Esophagus muscularis mucosa (tissue), 4 donors: ENCODE measurements around the gene KNG1. TPM values are rescaled to one million over a fixed set of nuclear protein-coding genes. Genes with fewer than 3 reads are reported as not detected.

Experiments used
- DNase-seq: peaks from one replicate; pipeline ENCODE4 v3.0.0-alpha.2; 2017; ENCODE audit errors: extremely low spot score
- H3K27ac ChIP-seq, 4 donors: fragments of 200-600 bp; sonication (generic); replicated peaks in 1 of 4; 1 replicate in 3 of 4; 2 replicates in 1 of 4; pipeline ENCODE4 v1.5.1; 2016 to 2019; ENCODE audit warnings: mild to moderate bottlenecking in 1 of 4
- H3K27me3 ChIP-seq, 4 donors: fragments of 200-600 bp; sonication (generic); one replicate each; pipeline versions ENCODE4 v1.5.1 to v1.6.0; 2016 to 2019
- H3K36me3 ChIP-seq, 4 donors: fragments of 200-600 bp; sonication (generic); one replicate each; pipeline ENCODE4 v1.5.1; 2016 to 2019
- H3K4me1 ChIP-seq, 4 donors: fragments of 200-600 bp; sonication (generic); one replicate each; pipeline ENCODE4 v1.5.1; 2016 to 2019
- H3K4me3 ChIP-seq, 4 donors: fragments of 200-600 bp; sonication (generic); 1 replicate in 2 of 4; 2 replicates in 2 of 4; pipeline ENCODE4 v1.5.1; 2016 to 2019; ENCODE audit warnings: mild to moderate bottlenecking in 4 of 4, moderate library complexity in 1 of 4
- H3K9me3 ChIP-seq, 4 donors: fragments of 200-600 bp; sonication (generic); 1 replicate in 3 of 4; 2 replicates in 1 of 4; pipeline ENCODE4 v1.5.1; 2016 to 2019
- CTCF ChIP-seq, 3 experiments: fragments of 200-600 bp in 2 of 3; fragments of 450-650 bp in 1 of 3; sonication (generic) in 2 of 3; IDR thresholded peaks; one replicate each; pipeline ENCODE4 v1.5.1; 2017 to 2019; ENCODE audit warnings: antibody characterized with exemption in 3 of 3, mild to moderate bottlenecking in 2 of 3, moderate library complexity in 1 of 3
- EP300 ChIP-seq: sonication (generic); formaldehyde crosslinking; IDR thresholded peaks from one replicate; pipeline ENCODE4 v1.6.1; 2017; ENCODE audit warnings: antibody characterized with exemption
- POLR2A ChIP-seq: fragments of 450-650 bp; IDR thresholded peaks from one replicate; pipeline ENCODE4 v1.6.1; 2017; ENCODE audit warnings: antibody characterized with exemption, moderate library complexity, mild to moderate bottlenecking, low read depth
- POLR2AphosphoS5 ChIP-seq, 2 donors: sonication (generic); formaldehyde crosslinking; IDR thresholded peaks; one replicate each; pipeline ENCODE4 v1.6.1; 2017; ENCODE audit warnings: antibody characterized with exemption in 2 of 2
- WGBS: methylation state at CpG from one replicate; pipeline ENCODE4 v1.1.5; 2018; 5-methylcytosine and 5-hydroxymethylcytosine counted together
- intact Hi-C: fragments of 100-400 bp; cut with DNase I; formaldehyde crosslinking; loops from one replicate; pipeline ENCODE4 v1.15.1; 2023
- total RNA-seq, 4 donors: library from RNA; depleted of rRNA; stranded (reverse); fragments of >200 nt; gene quantifications; one replicate each; pipeline versions ENCODE4 v1.1.0 to v1.2.1, GENCODE V29; 2016

The KNG1 gene
- total RNA-seq, 4 donors from 2014 or later = not detected

GRCh38 chr3:186671051-186671450 is 46.1 kb upstream of the KNG1 start:
- peaks cover 0 to 24% (median 0%) of the 10 kb centered on the region in 4 donors for H3K27me3 ChIP-seq
- no peak overlapping the region for H3K27ac ChIP-seq
- no peaks in the 10 kb centered on the region for H3K4me1 ChIP-seq
- H3K36me3 ChIP-seq = no peaks in the 10 kb centered on the region
- 82% methylated on average over 3 of the region's 3 CpGs for WGBS
- H3K9me3 ChIP-seq = no peaks in the 10 kb centered on the region
- TF ChIP-seq EP300 (no peak), POLR2AphosphoS5 (IDR thresholded peaks at IDR 0.05) (no peak), POLR2A (no peak), CTCF (IDR thresholded peaks at IDR 0.05) (no peak)
- no peak overlapping the region for H3K4me3 ChIP-seq
- DNase-seq = no peak
- intact Hi-C loops = no loop called here

GRCh38 chr3:186678604-186679003 is 38.6 kb upstream of the KNG1 start:
- DNase-seq = no peak
- TF ChIP-seq CTCF (IDR thresholded peaks at IDR 0.05) (no peak), EP300 (no peak), POLR2A (no peak), POLR2AphosphoS5 (IDR thresholded peaks at IDR 0.05) (no peak)
- no peak overlapping the region for H3K4me3 ChIP-seq
- peaks cover 0 to 27% (median 0%) of the 10 kb centered on the region in 4 donors for H3K27me3 ChIP-seq
- H3K36me3 ChIP-seq = no peaks in the 10 kb centered on the region
- H3K27ac ChIP-seq = no peak overlapping the region
- intact Hi-C loops = no loop called here
- H3K4me1 ChIP-seq = no peaks in the 10 kb centered on the region
- H3K9me3 ChIP-seq = no peaks in the 10 kb centered on the region

- no peak for TF ChIP-seq POLR2A
- TF ChIP-seq EP300 = no peak
- TF ChIP-seq CTCF (IDR thresholded peaks at IDR 0.05) = no peak
- no peak for TF ChIP-seq POLR2AphosphoS5 (IDR thresholded peaks at IDR 0.05)
- no peak for DNase-seq
- Histone ChIP-seq H3K27me3 (peaks cover 0 to 32% (median 0%) of the 10 kb centered on the region in 4 donors), H3K36me3 (no peaks in the 10 kb centered on the region), H3K27ac (no peak overlapping the region), H3K9me3 (no peaks in the 10 kb centered on the region), H3K4me3 (no peak overlapping the region), H3K4me1 (no peaks in the 10 kb centered on the region)
- intact Hi-C loops = no loop called here
- WGBS = 50% methylated on average over 1 of the region's 1 CpG
These were observed 38.0 kb upstream of the KNG1 start for GRCh38 chr3:186679151-186679550.

GRCh38 chr3:186680869-186681268 is 36.3 kb upstream of the KNG1 start:
- intact Hi-C loops = no loop called here
- Histone ChIP-seq H3K4me1 (no peaks in the 10 kb centered on the region), H3K9me3 (no peaks in the 10 kb centered on the region), H3K36me3 (no peaks in the 10 kb centered on the region), H3K4me3 (no peak overlapping the region), H3K27me3 (peaks cover 0 to 36% (median 0%) of the 10 kb centered on the region in 4 donors), H3K27ac (no peak overlapping the region)
- 100% methylated on average over 1 of the region's 1 CpG for WGBS
- no peak for TF ChIP-seq POLR2AphosphoS5 (IDR thresholded peaks at IDR 0.05)
- TF ChIP-seq CTCF (IDR thresholded peaks at IDR 0.05) = no peak
- no peak for TF ChIP-seq POLR2A
- no peak for TF ChIP-seq EP300
- DNase-seq = no peak

- H3K36me3 ChIP-seq = no peaks in the 10 kb centered on the region
- H3K4me1 ChIP-seq = no peaks in the 10 kb centered on the region
- no peak for TF ChIP-seq EP300
- TF ChIP-seq CTCF (IDR thresholded peaks at IDR 0.05) = no peak
- no peak for TF ChIP-seq POLR2AphosphoS5 (IDR thresholded peaks at IDR 0.05)
- TF ChIP-seq POLR2A = no peak
- WGBS = 69% methylated on average over 3 of the region's 3 CpGs
- H3K27me3 ChIP-seq = peaks cover 0 to 32% (median 0%) of the 10 kb centered on the region in 4 donors
- no peaks in the 10 kb centered on the region for H3K9me3 ChIP-seq
- intact Hi-C loops = no loop called here
- no peak overlapping the region for H3K27ac ChIP-seq
- DNase-seq = no peak
- H3K4me3 ChIP-seq = no peak overlapping the region
These were observed 34.3 kb upstream of the KNG1 start for GRCh38 chr3:186682812-186683211.
